Measurements from ENCODE around the gene HSPA12B. TPM values are rescaled to one million over a fixed set of nuclear protein-coding genes. Genes with fewer than 3 reads are reported as not detected.

The HSPA12B gene
- total RNA-seq, 1 donor from 2014 or later = 2.4 TPM

DNA sequence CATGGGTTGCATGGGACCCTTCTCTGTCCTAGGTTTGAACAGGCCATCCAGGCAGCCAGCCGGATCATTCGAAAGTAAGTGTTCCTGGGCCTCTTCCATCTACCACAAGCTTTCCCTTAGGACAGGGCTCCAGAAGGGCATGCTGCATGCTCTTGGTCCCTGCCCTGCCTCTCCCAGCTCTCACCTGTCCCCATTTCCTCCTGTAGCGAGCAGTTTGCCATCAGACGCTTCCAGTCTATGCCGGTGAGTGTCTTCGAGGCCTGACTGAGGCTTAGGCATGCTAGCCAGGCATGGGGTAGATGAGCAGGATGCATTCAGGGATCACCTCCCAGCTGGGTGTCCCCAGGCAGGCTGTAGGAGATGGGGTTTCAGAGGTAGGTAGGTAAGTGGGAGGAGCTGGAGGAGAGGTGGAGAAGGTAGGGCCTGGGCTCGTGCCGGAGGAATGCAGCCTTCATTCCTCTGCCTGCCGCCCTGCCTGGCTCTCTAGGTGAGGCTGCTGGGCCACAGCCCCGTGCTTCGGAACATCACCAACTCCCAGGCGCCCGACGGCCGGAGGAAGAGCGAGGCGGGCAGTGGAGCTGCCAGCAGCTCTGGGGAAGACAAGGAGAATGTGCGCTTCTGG, 67.9 kb downstream of the HSPA12B start:
- DNase-seq (ENCODE audit: low spot score in 2 of 2) = no peak
- no peak for FAIRE-seq

DNA sequence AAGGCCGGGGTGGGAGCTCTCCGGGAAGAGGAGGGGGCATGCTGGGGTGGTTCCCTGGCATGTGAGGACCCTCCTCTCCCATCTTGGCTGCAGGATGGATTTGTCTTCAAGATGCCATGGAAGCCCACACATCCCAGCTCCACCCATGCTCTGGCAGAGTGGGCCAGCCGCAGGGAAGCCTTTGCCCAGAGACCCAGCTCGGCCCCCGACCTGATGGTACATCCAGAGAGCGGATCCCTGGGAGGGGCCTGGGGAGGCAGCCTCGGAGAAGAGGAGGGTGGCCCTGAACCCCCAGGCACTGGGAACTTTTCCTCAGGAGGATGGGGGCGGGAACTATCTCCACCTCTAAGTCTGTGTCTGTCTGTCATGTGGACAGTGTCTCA, 68.4 kb downstream of the HSPA12B start:
- DNase-seq (ENCODE audit: low spot score in 2 of 2) = no peak
- no peak for FAIRE-seq

- FAIRE-seq (no peak), DNase-seq (ENCODE audit: low spot score in 2 of 2) (no peak)
Observed at GRCh38 chr20:3801299-3801698, 68.8 kb downstream of the HSPA12B start.

DNA sequence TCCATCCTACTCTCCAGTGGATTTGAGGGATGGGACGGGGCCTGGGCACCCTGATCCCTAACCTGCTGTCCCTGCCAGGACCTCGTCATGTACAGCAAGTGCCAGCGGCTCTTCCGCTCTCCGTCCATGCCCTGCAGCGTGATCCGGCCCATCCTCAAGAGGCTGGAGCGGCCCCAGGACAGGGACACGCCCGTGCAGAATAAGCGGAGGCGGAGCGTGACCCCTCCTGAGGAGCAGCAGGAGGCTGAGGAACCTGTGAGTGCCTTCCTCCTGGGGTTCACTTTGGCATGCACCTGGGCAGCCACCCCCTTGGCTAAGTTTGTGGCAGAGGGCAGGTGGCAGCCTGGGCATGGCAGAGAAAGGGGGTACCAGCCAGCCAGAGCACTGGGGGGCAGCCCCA, 69.4 kb downstream of the HSPA12B start:
- FAIRE-seq (no peak), DNase-seq (ENCODE audit: low spot score in 2 of 2) (no peak)

Other genes starting within 250 kb of the HSPA12B start
- not detected for gene GFRA4, start 69.3 kb upstream of the HSPA12B start, total RNA-seq
- 2.4 TPM for gene ADAM33, start 50.7 kb upstream of the HSPA12B start, total RNA-seq
- gene SIGLEC1, start 20.1 kb upstream of the HSPA12B start, total RNA-seq = under 0.01 TPM
- gene ADISSP, start 35.1 kb downstream of the HSPA12B start, total RNA-seq = 17.5 TPM
- 0.41 TPM for gene SPEF1, start 48.8 kb downstream of the HSPA12B start, total RNA-seq
- 58.3 TPM for gene CENPB, start 54.1 kb downstream of the HSPA12B start, total RNA-seq
- 6.1 TPM for gene CDC25B, start 63.6 kb downstream of the HSPA12B start, total RNA-seq
- 4.1 TPM for gene AP5S1, start 87.9 kb downstream of the HSPA12B start, total RNA-seq
- 6.9 TPM for gene MAVS, start 114.1 kb downstream of the HSPA12B start, total RNA-seq
- 62.0 TPM for gene PANK2, start 156.7 kb downstream of the HSPA12B start, total RNA-seq